OCI-LY7 (cell line): ENCODE results near the gene ANG. TPM values are rescaled to one million over a fixed set of nuclear protein-coding genes. Genes with fewer than 3 reads are reported as not detected.

Experiments
- BruUV-seq: library from RNA; stranded (reverse); fragments of 400-500 nt; replicated peaks from 2 replicates; lab custom pipeline; 2021; lab: Mats Ljungman, UMichigan
- CTCF ChIA-PET: fragments of 300-600 bp; sonication (Branson Sonifier 250); formaldehyde crosslinking; loops from one replicate; lab custom pipeline; 2022; ENCODE audit warnings: antibody characterized with exemption; ENCODE audit not compliant: unreplicated experiment; lab: Charles Lee
- POLR2A ChIA-PET: fragments of 300-600 bp; sonication (Branson Sonifier 250); formaldehyde crosslinking; loops from one replicate; lab custom pipeline; 2022; ENCODE audit warnings: antibody characterized with exemption; lab: Charles Lee
- DNase-seq: peaks from one replicate; pipeline ENCODE4 v3.0.0-alpha.2; 2015; ENCODE audit warnings: low spot score
- H2AFZ ChIP-seq: fragments of 200-600 bp; sonication (generic), shearing (Covaris generic); 2 replicates; pipeline ENCODE4 v1.6.1; 2014; ENCODE audit warnings: mild to moderate bottlenecking, antibody characterized with exemption, low read length, moderate library complexity
- H3K27ac ChIP-seq: fragments of 200-600 bp; sonication (generic); 2 replicates; pipeline ENCODE4 v1.5.1; 2014; ENCODE audit warnings: mixed run types, low read depth, mild to moderate bottlenecking, moderate library complexity, low read length, inconsistent platforms; ENCODE audit not compliant: poor library complexity, severe bottlenecking
- H3K36me3 ChIP-seq: fragments of 200-600 bp; sonication (generic); 2 replicates; pipeline ENCODE4 v1.6.1; 2014; ENCODE audit warnings: mild to moderate bottlenecking, antibody characterized with exemption, low read length, moderate library complexity, mixed read lengths; ENCODE audit not compliant: insufficient read depth
- H3K4me1 ChIP-seq: fragments of 200-600 bp; sonication (generic); 2 replicates; pipeline ENCODE4 v1.5.1; 2014; ENCODE audit warnings: mild to moderate bottlenecking, low read length; ENCODE audit not compliant: insufficient read depth, poor library complexity, severe bottlenecking
- H3K4me2 ChIP-seq: fragments of 200-600 bp; sonication (generic); 2 replicates; pipeline ENCODE4 v1.6.1; 2014; ENCODE audit warnings: mild to moderate bottlenecking, low read length
- H3K4me3 ChIP-seq: fragments of 200-600 bp; sonication (generic); 2 replicates; pipeline ENCODE4 v1.5.1; 2014; ENCODE audit warnings: mild to moderate bottlenecking, low read depth, low read length; ENCODE audit not compliant: poor library complexity, severe bottlenecking
- H3K79me2 ChIP-seq: fragments of 200-600 bp; sonication (generic); 2 replicates; pipeline ENCODE4 v1.6.1; 2016; ENCODE audit warnings: low read depth, mild to moderate bottlenecking, low read length, moderate library complexity, mixed read lengths; ENCODE audit not compliant: insufficient read depth
- H3K9me2 ChIP-seq: fragments of 200-600 bp; sonication (generic); 2 replicates; pipeline ENCODE4 v1.6.1; 2016; ENCODE audit warnings: mild to moderate bottlenecking, low read length, mixed read lengths; ENCODE audit not compliant: insufficient read depth
- H3K9me3 ChIP-seq: fragments of 200-600 bp; sonication (generic); 2 replicates; pipeline ENCODE4 v1.6.1; 2014; ENCODE audit warnings: mild to moderate bottlenecking, mixed run types, low read length, mixed read lengths
- H4K20me1 ChIP-seq: fragments of 200-600 bp; sonication (generic); 2 replicates; pipeline ENCODE4 v1.6.1; 2014; ENCODE audit warnings: mild to moderate bottlenecking, antibody characterized with exemption, low read length, moderate library complexity, mixed read lengths; ENCODE audit not compliant: insufficient read depth
- CTCF ChIP-seq: fragments of 200-600 bp; sonication (generic); conservative IDR thresholded peaks from 2 replicates; pipeline ENCODE4 v1.5.1; 2014; ENCODE audit warnings: mild to moderate bottlenecking, antibody characterized with exemption, low read length, moderate library complexity, mixed read lengths
- EZH2phosphoT487 ChIP-seq: fragments of 200-600 bp; sonication (generic); IDR thresholded peaks from 2 replicates; pipeline ENCODE4 v1.6.1; 2018; ENCODE audit warnings: low read depth, borderline replicate concordance, mild to moderate bottlenecking, mixed run types, antibody characterized with exemption, low read length, moderate library complexity, mixed read lengths
- intact Hi-C: fragments of 100-400 bp; cut with micrococcal nuclease; formaldehyde crosslinking; loops from one replicate; pipeline ENCODE4 v1.10.0; 2022; ENCODE audit not compliant: unreplicated experiment
- total RNA-seq, 2 experiments: library from RNA; depleted of rRNA in 1 of 2; stranded (reverse); fragments of >200 nt in 1 of 2; shearing (Covaris generic) in 1 of 2; gene quantifications; 2 replicates each; pipeline ENCODE4 v1.2.3, GENCODE V29; 2014 to 2022

Gene ANG
- total RNA-seq, 2 experiments from 2014 or later: not detected

- H4K20me1 ChIP-seq: no peaks in the 10 kb centered on the region
- H3K79me2 ChIP-seq: no peaks in the 10 kb centered on the region
- H3K27ac ChIP-seq: no peak overlapping the region
- H3K4me3 ChIP-seq: no peak overlapping the region
- no peaks in the 10 kb centered on the region for H3K9me2 ChIP-seq
- intact Hi-C loops: loop anchor here (1.0 to 5.0 kb wide), 3 partner anchors 159 to 275 kb away; no protein-coding TSS in a partner anchor
- H3K9me3 ChIP-seq: no peaks in the 10 kb centered on the region
- no peak overlapping the region for H2AFZ ChIP-seq
- no peaks in the 10 kb centered on the region for H3K36me3 ChIP-seq
- H3K4me2 ChIP-seq: no peak overlapping the region
- TF ChIP-seq CTCF: no peak
- TF ChIP-seq EZH2phosphoT487: no peak
- ChIA-PET CTCF (no interaction called here), POLR2A (interaction anchor here (0.5 to 0.8 kb wide), 3 partner anchors 83 to 180 kb away, joined by 3 to 4 read pairs (median 3); no protein-coding TSS in a partner anchor)
- BruUV-seq: no TSS peak
- DNase-seq: no peak
- no peaks in the 10 kb centered on the region for H3K4me1 ChIP-seq
These were observed 8.2 kb downstream of the ANG start for GRCh38 chr14:20696764-20697163.

GRCh38 chr14:20697273-20698017, 8.9 kb downstream of the ANG start:
- BruUV-seq: no TSS peak
- peak overlapping the region; percentile 27; the same call in 1 of the 2 replicates for H3K4me2 ChIP-seq
- H3K4me1 ChIP-seq: no peaks in the 10 kb centered on the region
- no peaks in the 10 kb centered on the region for H3K9me3 ChIP-seq
- peak; percentile 91 for TF ChIP-seq CTCF
- TF ChIP-seq EZH2phosphoT487: no peak
- POLR2A ChIA-PET: interaction anchor here (0.5 to 0.6 kb wide), 2 partner anchors 180 to 200 kb away, joined by 3 to 4 read pairs; no protein-coding TSS in a partner anchor
- H3K27ac ChIP-seq: no peak overlapping the region
- CTCF ChIA-PET: interaction anchor here (1.3 kb wide), 1 partner anchor 273 kb away, joined by 3 read pairs; no protein-coding TSS in a partner anchor
- intact Hi-C loops: loop anchor here (1.0 to 5.0 kb wide), 3 partner anchors 158 to 274 kb away; no protein-coding TSS in a partner anchor
- H4K20me1 ChIP-seq: no peaks in the 10 kb centered on the region
- peak overlapping the region; percentile 79 for H2AFZ ChIP-seq
- no peaks in the 10 kb centered on the region for H3K9me2 ChIP-seq
- no peaks in the 10 kb centered on the region for H3K36me3 ChIP-seq
- peak overlapping the region; percentile 4 for H3K4me3 ChIP-seq
- no peaks in the 10 kb centered on the region for H3K79me2 ChIP-seq
- DNase-seq: peak; percentile 75

GRCh38 chr14:20698018-20698329, 9.4 kb downstream of the ANG start:
- intact Hi-C loops: loop anchor here (5.0 kb wide), 1 partner anchor 174 kb away; no protein-coding TSS in a partner anchor
- Histone ChIP-seq H3K9me3 (no peaks in the 10 kb centered on the region), H3K4me1 (no peaks in the 10 kb centered on the region), H3K79me2 (no peaks in the 10 kb centered on the region), H4K20me1 (no peaks in the 10 kb centered on the region), H3K27ac (no peak overlapping the region), H3K36me3 (no peaks in the 10 kb centered on the region), H3K4me3 (no peak overlapping the region), H3K4me2 (no peak overlapping the region), H2AFZ (no peak overlapping the region), H3K9me2 (no peaks in the 10 kb centered on the region)
- DNase-seq: no peak
- CTCF ChIA-PET: interaction anchor here (1.3 kb wide), 1 partner anchor 273 kb away, joined by 3 read pairs; no protein-coding TSS in a partner anchor
- POLR2A ChIA-PET: no interaction called here
- no TSS peak for BruUV-seq
- peak; percentile 45; the same call in 1 of the 2 replicates for TF ChIP-seq CTCF
- no peak for TF ChIP-seq EZH2phosphoT487
